Posterior cingulate gyrus (tissue), 11 donors: ENCODE data around the gene TNFAIP1.
"Not testable (repeated sequence)": the region's sequence is repeated elsewhere in the genome, so short reads cannot be mapped to it uniquely, and the experiment has no call there.

Experiments used
- DNase-seq, 10 donors: peaks; one replicate each; pipeline versions ENCODE4 v3.0.0 to v3.0.0-alpha.2; 2020 to 2021; ENCODE audit warnings: mixed read lengths in 3 of 10
- intact Hi-C: fragments of 100-400 bp; cut with DNase I; formaldehyde crosslinking; loops from one replicate; pipeline ENCODE4 v1.15.1; 2023

The TNFAIP1 gene

DNA sequence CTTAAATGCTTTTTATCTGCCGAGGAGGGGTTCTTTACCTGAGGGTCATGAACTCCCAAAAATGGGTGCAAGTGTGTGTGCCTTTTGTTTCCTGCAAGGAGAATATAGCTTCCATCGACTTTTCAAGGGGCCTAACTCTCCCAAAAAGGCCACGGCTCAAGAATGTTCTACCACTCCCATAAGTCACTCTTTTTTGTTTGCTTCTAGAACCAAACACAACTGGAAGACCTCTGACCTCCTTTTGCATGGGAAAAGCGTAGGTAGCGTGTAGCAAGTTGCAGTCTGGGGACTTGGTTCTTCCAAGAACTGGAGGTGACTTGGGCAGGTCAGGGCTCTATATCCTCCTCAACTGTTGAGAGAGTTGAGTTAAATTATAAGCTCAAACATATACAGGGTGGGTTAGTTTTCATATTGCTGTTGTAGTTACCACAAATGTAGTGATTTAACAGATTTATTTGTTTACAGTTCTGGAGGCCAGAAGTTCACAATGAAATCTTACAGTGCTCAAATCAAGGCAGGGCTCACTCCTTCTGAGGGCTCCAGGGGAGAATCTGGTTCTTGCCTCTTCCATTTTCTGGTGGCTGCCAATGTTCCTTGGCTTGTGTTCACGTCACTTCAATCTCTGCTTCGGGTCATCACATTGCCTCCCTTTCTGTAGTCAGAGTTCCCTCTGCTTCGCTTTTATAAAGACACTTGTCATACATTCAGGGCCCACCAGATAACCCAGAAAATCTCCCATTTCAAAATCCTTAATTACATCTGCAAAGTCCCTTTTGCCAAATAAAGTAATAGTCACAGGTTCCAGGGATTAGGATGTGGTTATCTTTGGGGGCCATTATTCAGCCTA is 15.1 kb upstream of the TNFAIP1 start:
- intact Hi-C loops = no loop called here
- DNase-seq = no peak

GRCh38 chr17:28324267-28324745 is 11.3 kb upstream of the TNFAIP1 start:
- no peak for DNase-seq
- intact Hi-C loops = no loop called here

DNA sequence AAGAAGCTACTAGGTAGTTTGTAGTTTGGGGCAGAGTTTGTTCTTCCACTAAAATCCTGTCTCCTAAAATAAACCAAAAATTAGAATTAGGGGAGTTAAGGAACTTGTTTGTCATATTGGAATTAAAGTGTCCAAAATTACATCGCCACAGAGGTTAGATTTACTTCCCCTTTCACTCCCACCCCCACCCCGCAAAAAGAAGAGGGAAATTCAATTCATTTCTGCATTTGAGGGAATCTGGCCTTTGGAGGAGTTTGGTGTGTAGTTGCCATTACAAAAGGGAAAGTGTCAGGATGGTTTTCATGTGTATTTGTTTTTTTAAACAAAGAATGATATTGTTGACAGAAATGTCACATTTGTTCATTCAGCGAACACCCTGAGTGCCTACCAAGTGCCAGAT is 10.8 kb upstream of the TNFAIP1 start:
- DNase-seq = no peak
- intact Hi-C loops = no loop called here

- intact Hi-C loops = no loop called here
- DNase-seq = no peak
These were observed 10.3 kb upstream of the TNFAIP1 start for GRCh38 chr17:28325211-28325610.

DNA sequence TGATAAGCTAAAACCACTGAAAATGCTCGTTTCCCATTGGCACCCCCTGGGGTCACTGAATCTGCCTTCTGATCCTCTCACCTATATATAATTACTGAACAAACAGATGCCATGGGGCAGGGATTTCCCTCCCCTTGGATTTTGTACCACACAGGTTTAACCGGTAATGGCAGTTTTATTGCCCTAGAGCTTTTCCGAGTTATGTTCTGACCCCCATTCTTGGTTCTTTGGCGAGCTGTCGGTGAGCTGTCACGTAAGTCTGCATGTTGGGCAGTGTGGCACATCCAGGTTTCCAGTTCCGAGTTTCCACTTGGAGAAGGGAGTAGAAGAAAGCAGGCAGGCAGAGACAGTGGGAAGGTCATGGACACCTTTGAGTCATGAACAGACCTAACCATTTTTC is 9.4 kb upstream of the TNFAIP1 start:
- intact Hi-C loops = no loop called here
- DNase-seq = no peak

DNA sequence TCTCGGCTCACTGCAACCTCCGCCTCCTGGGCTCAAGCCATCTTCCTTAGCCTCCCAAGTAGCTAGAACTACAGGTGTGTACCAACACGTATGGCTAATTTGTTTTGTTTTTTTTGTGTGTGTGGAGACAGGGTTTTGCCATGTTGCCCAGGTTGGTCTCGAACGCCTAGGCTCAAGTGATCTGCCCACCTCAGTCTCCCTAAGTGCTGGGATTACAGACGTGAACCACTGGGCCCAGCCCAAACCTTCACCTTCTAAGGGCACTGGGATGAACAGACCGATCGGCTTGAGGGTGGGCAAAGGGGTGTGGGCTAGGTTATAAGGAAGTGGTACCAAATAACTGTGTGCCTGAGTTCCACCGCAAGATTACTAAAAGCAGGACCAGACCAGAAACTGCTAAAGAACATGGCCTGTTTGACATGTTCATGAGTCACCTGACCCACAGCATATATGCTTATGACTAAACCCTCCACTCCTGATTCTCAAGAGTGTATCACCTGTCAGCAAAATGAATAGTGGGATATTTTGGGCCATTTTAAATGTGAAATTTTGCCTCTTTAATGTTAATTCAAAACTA is 8.4 kb upstream of the TNFAIP1 start:
- DNase-seq = no peak
- intact Hi-C loops = no loop called here

DNA sequence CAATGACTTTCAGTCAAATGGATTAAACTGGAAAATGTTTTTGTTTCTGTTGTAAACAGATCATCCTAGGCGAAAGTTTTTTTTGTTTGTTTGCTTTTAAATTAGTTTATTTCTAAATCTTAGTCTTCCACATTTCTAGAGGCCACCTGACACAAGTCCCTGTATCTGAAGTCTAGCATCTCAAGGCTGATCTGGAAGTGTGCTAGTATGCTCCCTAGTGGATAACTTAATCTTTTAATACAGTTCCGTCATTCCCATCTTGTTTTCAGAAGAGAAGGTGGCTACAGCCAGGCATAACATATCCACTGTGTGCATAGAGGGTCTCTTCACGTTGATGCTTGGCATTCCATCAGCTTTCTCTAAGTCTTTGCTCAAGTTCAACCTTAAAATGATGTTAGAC is 7.9 kb upstream of the TNFAIP1 start:
- intact Hi-C loops = no loop called here
- no peak for DNase-seq

DNA sequence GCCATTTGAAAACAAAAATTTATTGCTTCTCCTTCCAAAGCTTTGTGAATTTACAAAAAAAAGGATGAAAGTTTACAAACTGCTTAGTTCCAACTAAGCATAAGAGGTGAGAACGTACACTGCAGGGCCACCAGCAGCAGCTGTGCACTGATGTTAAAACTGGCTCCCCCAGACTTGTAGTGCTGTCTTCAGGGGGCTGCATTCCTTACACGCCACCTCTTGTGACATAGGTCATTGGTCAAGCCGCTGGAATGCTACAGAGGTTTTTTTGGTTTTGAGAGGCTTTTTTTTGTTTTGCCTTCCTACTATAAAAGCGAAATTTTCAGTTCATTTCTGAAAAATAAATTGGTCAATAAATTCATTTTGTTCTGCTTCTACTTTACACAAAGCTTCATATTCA is 7.2 kb upstream of the TNFAIP1 start:
- intact Hi-C loops = no loop called here
- no peak for DNase-seq

- intact Hi-C loops = no loop called here
- peak in 1 of 10 donors; percentile 46 for DNase-seq
These were observed 4.9 kb upstream of the TNFAIP1 start for GRCh38 chr17:28330671-28331070.

- intact Hi-C loops = no loop called here
These were observed 3.6 kb upstream of the TNFAIP1 start for GRCh38 chr17:28331891-28332420.

DNA sequence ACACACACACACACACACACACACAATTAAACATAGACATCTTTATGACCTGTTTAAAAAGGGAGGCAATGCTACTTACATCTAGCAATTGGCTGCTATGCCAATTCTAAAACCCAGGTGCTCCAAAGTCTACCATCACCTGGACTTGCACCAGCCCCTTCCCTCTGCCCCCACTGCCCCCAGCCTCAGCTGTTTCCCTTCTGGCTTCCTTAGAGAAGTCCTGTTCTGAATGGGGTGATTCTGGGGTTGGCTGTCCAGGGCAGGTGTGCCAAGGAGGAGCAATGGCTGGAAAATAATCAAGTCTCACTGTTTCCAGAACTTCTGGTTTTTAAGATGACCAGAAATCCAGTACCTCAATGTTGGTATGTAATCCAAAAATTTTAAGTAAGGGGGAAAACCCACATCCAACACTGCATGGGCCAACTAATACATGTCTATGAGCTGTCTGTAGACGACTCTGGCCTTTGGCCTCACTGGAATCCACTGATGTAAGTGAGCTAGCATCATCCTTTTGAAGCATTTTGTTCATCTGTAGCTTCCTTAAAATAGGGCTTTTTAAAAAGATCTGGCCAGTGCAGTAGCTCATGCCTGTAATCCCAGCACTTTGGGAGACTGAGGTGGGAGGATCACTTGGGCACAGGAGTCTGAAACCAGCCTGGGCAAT is 2.3 kb upstream of the TNFAIP1 start:
- intact Hi-C loops = no loop called here
- DNase-seq = peak in 1 of 10 donors; percentile 4

More at GRCh38 chr17:28331891-28332420, 3.6 kb upstream of the TNFAIP1 start:
- DNase-seq = peak in 1 of 10 donors; percentile 13

DNA sequence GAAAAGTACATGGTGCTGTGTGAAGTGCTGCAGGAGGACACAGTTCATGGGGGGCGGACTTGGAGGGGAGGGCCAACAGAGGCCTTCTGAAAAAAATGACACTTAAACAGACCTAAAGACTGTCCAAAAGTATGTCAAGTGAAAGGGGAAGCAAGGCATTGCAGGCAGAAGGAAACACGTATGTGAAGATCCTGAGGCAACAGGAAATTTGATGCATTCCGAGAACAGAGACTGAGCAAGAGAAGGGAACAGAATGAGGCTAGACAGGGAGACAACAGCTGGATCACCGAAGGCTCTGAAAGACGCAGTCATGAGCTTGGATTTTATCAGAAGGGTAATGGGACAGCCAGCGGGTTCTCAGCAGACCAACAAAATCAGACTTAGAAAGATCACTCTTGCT is 1.4 kb upstream of the TNFAIP1 start:
- peak in 1 of 10 donors; percentile 2 for DNase-seq
- intact Hi-C loops = loop anchor here (2.0 kb wide), 1 partner anchor 15 kb away; the partner anchor contains the start of gene TMEM97

- DNase-seq = no peak
- intact Hi-C loops = loop anchor here (1.0 to 2.0 kb wide), 2 partner anchors 16 to 23 kb away; partner anchors contain the start of genes POLDIP2 and TMEM97
These were observed 828 bp upstream of the TNFAIP1 start for GRCh38 chr17:28334666-28335200.

DNA sequence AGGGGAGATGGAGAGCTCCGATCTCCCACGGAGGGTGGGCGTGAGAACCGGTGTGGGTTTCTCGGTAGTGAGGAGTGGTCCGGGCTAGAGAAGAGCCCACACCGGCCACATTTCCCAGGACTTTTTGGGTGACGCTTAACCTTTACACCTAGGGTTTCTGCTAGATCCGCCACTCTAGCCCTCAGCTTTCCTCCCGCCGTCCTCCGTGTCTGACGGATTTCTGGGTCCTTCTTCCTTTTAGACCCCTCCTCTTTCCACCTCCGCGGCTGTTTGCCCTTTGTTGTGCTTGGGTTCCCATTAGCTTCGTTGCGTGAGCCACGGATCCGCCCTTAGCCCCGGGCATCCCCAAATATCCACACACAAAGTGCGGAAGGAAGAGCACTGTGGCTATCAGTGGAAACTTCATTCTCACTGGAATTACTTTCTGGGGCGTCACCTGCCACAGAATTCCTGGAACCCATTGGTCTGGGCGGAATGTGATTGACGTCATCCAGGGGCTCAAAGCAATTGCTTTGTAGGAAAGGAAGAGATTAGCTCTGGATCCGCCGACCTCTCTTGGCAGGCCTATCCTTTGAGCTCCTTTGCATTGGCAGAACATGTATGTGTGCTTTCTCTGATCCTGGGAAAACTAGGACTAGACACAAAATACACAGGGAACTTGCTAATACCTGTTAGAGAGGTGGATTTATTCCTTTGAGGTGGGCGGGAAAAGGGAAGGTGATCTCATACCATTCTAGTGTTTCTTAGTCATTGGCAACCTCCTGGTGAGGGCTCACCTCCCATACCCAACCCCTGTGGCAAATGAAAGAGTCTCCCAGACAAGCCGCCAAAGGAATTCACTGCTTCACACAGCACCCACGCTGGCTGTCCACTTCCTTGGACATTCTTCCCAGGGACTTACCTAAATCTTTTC is 654 bp downstream of the TNFAIP1 start:
- intact Hi-C loops = loop anchor here (1.0 to 2.0 kb wide), 2 partner anchors 17 to 21 kb away; partner anchors contain the start of genes POLDIP2 and TMEM97
- DNase-seq = peak in 4 of 10 donors; percentile 34 to 65 (median 45)

DNA sequence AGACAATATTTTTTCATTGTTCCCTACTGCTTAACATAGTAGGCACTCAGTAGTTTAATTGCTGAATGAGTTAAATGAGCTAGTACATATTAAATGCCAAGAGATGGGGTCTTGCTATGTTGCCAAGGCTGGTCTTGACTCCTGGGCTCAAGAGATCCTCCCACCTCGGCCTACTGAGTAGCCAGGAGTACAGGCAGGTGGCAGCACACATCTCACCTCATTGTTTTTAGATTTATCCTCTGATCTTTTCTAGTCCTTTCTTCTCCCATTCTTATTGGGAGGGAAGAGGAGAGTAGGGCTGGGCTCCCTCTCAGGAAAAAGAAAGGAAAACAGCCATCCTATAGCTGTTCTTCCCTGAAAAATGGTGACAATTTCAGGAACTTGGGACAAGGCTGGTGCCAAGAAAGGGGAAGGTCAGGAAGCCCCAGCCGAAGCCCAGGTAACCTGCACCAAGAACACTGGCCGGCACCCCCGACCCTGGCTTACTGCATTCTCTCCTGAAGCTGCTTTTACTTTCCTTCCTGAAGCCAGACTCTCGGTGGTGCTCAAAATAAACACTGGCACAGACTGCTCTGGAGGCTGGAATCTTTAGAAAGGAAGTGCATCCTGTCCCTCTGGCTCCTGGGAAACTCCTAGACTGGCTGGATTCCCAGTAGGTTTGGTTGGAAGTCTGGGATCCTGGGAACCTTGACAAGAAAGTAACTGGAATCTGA is 2.7 kb downstream of the TNFAIP1 start:
- intact Hi-C loops = no loop called here
- peak in 4 of 10 donors; percentile 34 to 74 (median 39) for DNase-seq

- DNase-seq = peak in 1 of 10 donors; percentile 81
- intact Hi-C loops = not testable (repeated sequence)
These were observed 3.2 kb downstream of the TNFAIP1 start for GRCh38 chr17:28338769-28339212.

DNA sequence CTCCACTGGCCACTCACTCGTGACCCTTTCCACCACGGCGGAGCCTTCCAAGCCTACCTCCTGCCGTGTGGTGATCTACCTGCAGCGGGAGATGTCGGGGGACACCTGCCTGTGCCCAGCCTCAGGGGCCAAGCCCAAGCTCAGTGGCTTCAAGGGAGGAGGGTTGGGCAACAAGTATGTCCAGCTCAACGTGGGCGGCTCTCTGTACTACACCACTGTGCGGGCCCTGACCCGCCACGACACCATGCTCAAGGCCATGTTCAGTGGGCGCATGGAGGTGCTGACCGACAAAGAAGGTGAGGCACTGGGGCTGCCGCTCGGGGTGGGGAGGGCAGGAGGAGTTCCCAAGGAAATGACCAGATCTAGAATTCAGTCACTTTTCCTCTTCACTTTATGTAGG is 3.9 kb downstream of the TNFAIP1 start:
- DNase-seq = no peak

GRCh38 chr17:28340374-28340773 is 4.8 kb downstream of the TNFAIP1 start:
- DNase-seq = peak in 1 of 10 donors; percentile 40
- intact Hi-C loops = no loop called here

More for the DNA sequence above, 3.9 kb downstream of the TNFAIP1 start:
- intact Hi-C loops = no loop called here

DNA sequence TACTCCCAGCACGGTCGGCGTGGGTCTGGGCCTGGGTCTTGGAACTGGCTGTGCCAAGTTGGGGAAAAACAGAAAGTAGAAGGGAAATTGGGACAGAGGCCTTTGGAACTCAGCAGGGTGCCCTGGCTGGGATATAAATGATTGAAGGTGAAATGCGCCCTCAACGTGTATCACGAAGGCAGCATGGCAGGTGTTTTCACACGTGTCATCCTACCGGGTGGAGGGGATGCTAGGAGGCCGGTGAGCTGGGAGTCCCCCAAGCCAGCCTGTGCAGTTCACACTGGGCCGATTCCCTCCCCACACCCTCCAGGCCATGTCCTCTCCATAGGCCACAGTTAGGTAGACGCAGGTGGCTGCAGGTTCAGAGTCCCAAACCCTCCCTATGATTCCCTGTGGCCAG is 6.0 kb downstream of the TNFAIP1 start:
- peak in 1 of 10 donors; percentile 38 for DNase-seq
- intact Hi-C loops = no loop called here
